H1 (cell line): ENCODE measurements around the gene TRIM46. TPM values are rescaled to one million over a fixed set of nuclear protein-coding genes. Genes with fewer than 3 reads are reported as not detected.

Source experiments
- CTCF ChIA-PET: fragments of 300-600 bp; sonication (Branson Sonifier 250); formaldehyde crosslinking; loops from one replicate; lab custom pipeline; 2021; ENCODE audit not compliant: partially characterized antibody; lab: Charles Lee
- POLR2A ChIA-PET: fragments of 300-600 bp; sonication (Branson Sonifier 250); formaldehyde crosslinking; loops from one replicate; lab custom pipeline; 2021; ENCODE audit warnings: inconsistent platforms; ENCODE audit not compliant: partially characterized antibody; lab: Charles Lee
- DNase-seq, 2 experiments: peaks; one replicate each; pipeline versions ENCODE4 v3.0.0 to v3.0.0-alpha.2; 2010 to 2022; ENCODE audit warnings: low spot score in 2 of 2, low read depth in 1 of 2, mixed read lengths in 1 of 2
- FAIRE-seq: peaks from 2 replicates; lab custom pipeline; 2011; peaks lifted over from hg19 to GRCh38; lab: Jason Lieb, UNC
- H2AFZ ChIP-seq: 2 replicates; pipeline ENCODE4 v1.8.1; 2012; ENCODE audit warnings: low read length, inconsistent platforms
- H2AK5ac ChIP-seq: 2 replicates; pipeline ENCODE4 v1.6.1; 2013; ENCODE audit warnings: low read depth, low read length
- H2BK120ac ChIP-seq: replicated peaks from 2 replicates; pipeline ENCODE3; 2013; ENCODE audit warnings: low read depth, low read length, inconsistent platforms
- H2BK12ac ChIP-seq: 2 replicates; pipeline ENCODE4 v1.6.1; 2013; ENCODE audit warnings: low read depth, low read length
- H2BK15ac ChIP-seq: 2 replicates; pipeline ENCODE4 v1.6.1; 2013; ENCODE audit warnings: low read length
- H2BK20ac ChIP-seq: 2 replicates; pipeline ENCODE4 v1.6.1; 2013; ENCODE audit warnings: low read length
- H2BK5ac ChIP-seq: 2 replicates; pipeline ENCODE4 v1.6.1; 2013; ENCODE audit warnings: low read depth, low read length
- H3K14ac ChIP-seq: 2 replicates; pipeline ENCODE4 v1.6.1; 2013; ENCODE audit warnings: inconsistent platforms; ENCODE audit not compliant: insufficient read length
- H3K18ac ChIP-seq: 2 replicates; pipeline ENCODE4 v1.6.1; 2013; ENCODE audit warnings: low read length; ENCODE audit errors: extremely low read depth
- H3K23ac ChIP-seq: 2 replicates; pipeline ENCODE4 v1.6.1; 2013; ENCODE audit warnings: inconsistent platforms; ENCODE audit not compliant: insufficient read length
- H3K23me2 ChIP-seq: 2 replicates; pipeline ENCODE4 v1.6.1; 2013; ENCODE audit warnings: low read depth, low read length
- H3K27ac ChIP-seq: 2 replicates; pipeline ENCODE4 v1.6.1; 2011; ENCODE audit warnings: low read depth, low read length, inconsistent platforms
- H3K27me3 ChIP-seq, 4 experiments: replicated peaks in 1 of 4; 1 replicate in 1 of 4; 2 replicates in 3 of 4; pipeline versions ENCODE4 v1.6.1 to v1.8.1; 2011 to 2013; ENCODE audit warnings: low read length in 3 of 4, mild to moderate bottlenecking in 3 of 4, inconsistent platforms in 2 of 4, mixed read lengths in 2 of 4, moderate library complexity in 1 of 4; ENCODE audit not compliant: control insufficient read depth in 3 of 4, insufficient read depth in 3 of 4; ENCODE audit errors: extremely low read depth in 1 of 4
- H3K36me3 ChIP-seq, 4 experiments: 2 replicates each; pipeline versions ENCODE4 v1.6.1 to v1.8.1; 2011 to 2013; ENCODE audit warnings: mild to moderate bottlenecking in 4 of 4, low read length in 3 of 4, moderate library complexity in 2 of 4, control low read depth in 1 of 4, inconsistent platforms in 1 of 4; ENCODE audit not compliant: insufficient read depth in 4 of 4, control insufficient read depth in 2 of 4
- H3K4ac ChIP-seq: replicated peaks from 2 replicates; pipeline ENCODE3; 2013; ENCODE audit warnings: low read length, low read depth, mixed read lengths, inconsistent platforms; ENCODE audit not compliant: insufficient read length
- H3K4me1 ChIP-seq, 4 experiments: replicated peaks in 1 of 4; 1 replicate in 1 of 4; 2 replicates in 3 of 4; pipeline versions ENCODE4 v1.6.1 to v1.8.1; 2011 to 2013; ENCODE audit warnings: low read length in 3 of 4, inconsistent platforms in 2 of 4, mixed read lengths in 1 of 4; ENCODE audit not compliant: insufficient read depth in 4 of 4, control insufficient read depth in 3 of 4
- H3K4me2 ChIP-seq, 2 experiments: 2 replicates each; pipeline versions ENCODE4 v1.6.1 to v1.8.1; 2011 to 2013; ENCODE audit warnings: low read depth in 2 of 2, low read length in 2 of 2, control low read depth in 1 of 2, inconsistent platforms in 1 of 2, mild to moderate bottlenecking in 1 of 2; ENCODE audit not compliant: insufficient read depth in 1 of 2
- H3K4me3 ChIP-seq, 4 experiments: fragments of 200-600, 300-600 bp in 1 of 4; sonication (generic), shearing (Covaris generic), sonication (Bioruptor Twin) in 1 of 4; 2 replicates each; pipeline versions ENCODE4 v1.5.1 to v1.8.1; 2011 to 2016; ENCODE audit warnings: low read length in 4 of 4, low read depth in 3 of 4, control low read depth in 2 of 4, inconsistent platforms in 2 of 4, mild to moderate bottlenecking in 2 of 4, mixed read lengths in 1 of 4, moderate library complexity in 1 of 4; ENCODE audit not compliant: insufficient read depth in 2 of 4; ENCODE audit errors: extremely low read depth in 1 of 4
- H3K56ac ChIP-seq: replicated peaks from 2 replicates; pipeline ENCODE3; 2013; ENCODE audit warnings: low read depth, mild to moderate bottlenecking, mixed read lengths, low read length, inconsistent platforms; ENCODE audit not compliant: insufficient read length
- H3K79me1 ChIP-seq: 2 replicates; pipeline ENCODE4 v1.6.1; 2013; ENCODE audit warnings: low read depth, low read length, control low read depth
- H3K79me2 ChIP-seq, 2 experiments: 2 replicates each; pipeline versions ENCODE4 v1.6.1 to v1.8.1; 2012 to 2013; ENCODE audit warnings: low read length in 2 of 2, mild to moderate bottlenecking in 2 of 2, inconsistent platforms in 1 of 2; ENCODE audit not compliant: insufficient read depth in 2 of 2, control insufficient read depth in 1 of 2
- H3K9ac ChIP-seq, 4 experiments: replicated peaks in 1 of 4; 1 replicate in 1 of 4; 2 replicates in 3 of 4; pipeline versions ENCODE4 v1.6.1 to v1.8.1; 2011 to 2013; ENCODE audit warnings: low read depth in 3 of 4, low read length in 3 of 4, control low read depth in 2 of 4, mild to moderate bottlenecking in 2 of 4, moderate library complexity in 2 of 4, inconsistent platforms in 1 of 4; ENCODE audit errors: extremely low read depth in 1 of 4
- H3K9me3 ChIP-seq, 2 experiments: 2 replicates each; pipeline versions ENCODE4 v1.6.1 to v1.8.1; 2012 to 2013; ENCODE audit warnings: mild to moderate bottlenecking in 2 of 2, moderate library complexity in 2 of 2, control low read depth in 1 of 2, inconsistent platforms in 1 of 2, low read depth in 1 of 2, low read length in 1 of 2, mixed read lengths in 1 of 2; ENCODE audit not compliant: insufficient read depth in 2 of 2
- H4K20me1 ChIP-seq, 2 experiments: replicated peaks in 1 of 2; 2 replicates each; pipeline versions ENCODE3 to v1.8.1; 2011 to 2013; ENCODE audit warnings: inconsistent platforms in 2 of 2, low read length in 2 of 2, mild to moderate bottlenecking in 1 of 2; ENCODE audit not compliant: insufficient read depth in 2 of 2, control insufficient read depth in 1 of 2
- H4K5ac ChIP-seq: 2 replicates; pipeline ENCODE4 v1.6.1; 2013; ENCODE audit warnings: low read length, low read depth, mixed read lengths, inconsistent platforms; ENCODE audit not compliant: insufficient read length
- H4K8ac ChIP-seq: 2 replicates; pipeline ENCODE4 v1.8.0; 2013; ENCODE audit warnings: mild to moderate bottlenecking, moderate library complexity, low read length, inconsistent platforms; ENCODE audit not compliant: insufficient read depth; ENCODE audit errors: extremely low read depth
- H4K91ac ChIP-seq: replicated peaks from 2 replicates; pipeline ENCODE3; 2013; ENCODE audit warnings: low read length, mixed read lengths, inconsistent platforms; ENCODE audit not compliant: insufficient read length
- BCL11A ChIP-seq, 2 experiments: IDR thresholded peaks; one replicate each; pipeline ENCODE4 v1.6.1; 2011; ENCODE audit warnings: low read depth in 2 of 2, low read length in 2 of 2, mild to moderate bottlenecking in 2 of 2
- KDM1A ChIP-seq: fragments of 200-600, 300-600 bp; sonication (generic); IDR thresholded peaks from 2 replicates; pipeline ENCODE4 v1.7.1; 2016; ENCODE audit warnings: mild to moderate bottlenecking, low read length, borderline replicate concordance
- SIN3A ChIP-seq, 2 experiments: IDR thresholded peaks in 1 of 2; conservative IDR thresholded peaks in 1 of 2; 2 replicates each; pipeline ENCODE4 v1.6.1; 2011 to 2012; ENCODE audit warnings: low read length in 2 of 2, improper control_type of control experiment in 1 of 2, low read depth in 1 of 2, mild to moderate bottlenecking in 1 of 2
- WGBS, 2 experiments: shearing (Covaris generic) in 1 of 2; methylation state at CpG; one replicate each; pipeline versions ENCODE4 v1.1.6 to v1.1.7; 2013 to 2015; ENCODE audit warnings: low lambda C conversion rate in 2 of 2, mixed read lengths in 2 of 2, inconsistent platforms in 1 of 2, low coverage in 1 of 2, missing lambda C conversion rate in 1 of 2; ENCODE audit not compliant: insufficient replicate concordance in 2 of 2, insufficient coverage in 1 of 2, insufficient read length in 1 of 2; ENCODE audit errors: extremely low coverage in 1 of 2, missing lambda C conversion rate in 1 of 2; 5-methylcytosine and 5-hydroxymethylcytosine counted together
- polyA plus RNA-seq, 7 experiments: library from polyadenylated mRNA; depleted of rRNA in 3 of 7; stranded (reverse) in 5 of 7; unstranded in 2 of 7; fragments of >200 nt in 5 of 7; fragments of 200-250 nt in 2 of 7; gene quantifications; 1 replicate in 5 of 7; 2 replicates in 1 of 7; 4 replicates in 1 of 7; pipeline versions ENCODE4 v1.2.1 to v1.2.3, GENCODE V29; 2011 to 2013; ENCODE audit warnings: missing spikeins in 2 of 7, mixed read lengths in 2 of 7
- total RNA-seq: library from RNA; stranded (reverse); fragmentation: NEBNext Ultra II Directional; extraction: Animal tissue kit (Norgen Biotek cat#: 25700); gene quantifications from 2 replicates; pipeline ENCODE4 v1.2.1, GENCODE V29; 2021

Gene TRIM46
- total and polyA plus RNA-seq, 2 of the 8 experiments (the other 6 are each of a cell fraction or from before 2014, with no cell fraction given), result 15.5 to 21.6 TPM

DNA sequence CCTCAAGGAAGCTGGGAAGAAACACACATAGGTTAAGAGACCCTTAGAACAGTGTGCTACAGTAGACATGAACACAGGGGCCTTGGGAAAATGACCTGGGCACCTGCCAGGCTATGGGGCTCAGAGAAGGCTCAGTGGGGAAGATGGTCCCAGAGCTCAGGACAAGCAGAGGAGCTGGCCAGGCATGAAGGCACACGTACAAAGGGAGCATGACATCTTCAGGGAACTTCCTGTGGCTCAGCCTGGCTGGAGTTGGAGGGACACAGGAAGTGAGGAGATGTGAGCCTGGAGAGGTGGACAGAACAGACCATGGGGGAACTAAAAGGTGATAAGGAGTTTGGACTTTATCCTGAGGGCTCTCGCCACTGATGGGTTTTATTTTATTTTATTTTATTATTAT is 41.8 kb upstream of the TRIM46 start:
- Histone ChIP-seq H4K20me1 (no peaks in the 10 kb centered on the region), H3K56ac (no peak overlapping the region), H3K23ac (no peak overlapping the region), H3K4ac (no peak overlapping the region), H3K36me3 (peaks cover 0 to 4% (median under 1%) of the 10 kb centered on the region in 4 experiments; a peak in 2 of 8 replicates), H4K5ac (no peak overlapping the region), H3K9ac (no peak overlapping the region), H2BK12ac (no peak overlapping the region), H3K27me3 (peaks cover 11 to 23% (median 18%) of the 10 kb centered on the region in 4 experiments), H2AK5ac (no peak overlapping the region), H3K23me2 (peaks cover 27% of the 10 kb centered on the region; the same call in 1 of the 2 replicates), H3K79me1 (no peaks in the 10 kb centered on the region), H3K18ac (no peak overlapping the region), H2AFZ (no peak overlapping the region), H3K79me2 (no peaks in the 10 kb centered on the region; a peak in 1 of 4 replicates), H3K14ac (no peak overlapping the region), H3K4me1 (peaks cover 18 to 51% (median 29%) of the 10 kb centered on the region in 4 experiments), H4K91ac (no peak overlapping the region), H2BK20ac (no peak overlapping the region), H3K4me3 (no peak overlapping the region), H3K4me2 (no peak overlapping the region), H3K9me3 (no peaks in the 10 kb centered on the region), H2BK15ac (no peak overlapping the region), H3K27ac (no peak overlapping the region), H4K8ac (no peak overlapping the region), H2BK5ac (no peak overlapping the region), H2BK120ac (no peak overlapping the region)
- 81% methylated on average over 2 of the region's 2 CpGs; no CpG with 5 or more reads in 1 of the 2 experiments for WGBS, 2 experiments
- ChIA-PET CTCF (interaction anchor here (1.4 to 14.2 kb wide), 4 partner anchors 30 to 46 kb away, joined by 3 to 187 read pairs (median 56); partner anchors contain the start of genes KRTCAP2 and TRIM46), POLR2A (interaction anchor here (0.8 to 1.8 kb wide), 2 partner anchors 38 to 63 kb away, joined by 4 read pairs; no protein-coding TSS in a partner anchor)
- DNase-seq, result no peak
- FAIRE-seq, result no peak
- TF ChIP-seq SIN3A (conservative IDR thresholded peaks at IDR 0.05 in 1 of 2, IDR thresholded peaks at IDR 0.05 in 1 of 2; ENCODE audit: low read depth in 1 of 2, low read length in 2 of 2), result no peak
- no peak for TF ChIP-seq KDM1A
- TF ChIP-seq BCL11A (IDR thresholded peaks at IDR 0.05; ENCODE audit: low read depth in 2 of 2, low read length in 2 of 2), result no peak
